ENCODE data around the gene NOXA1. TPM values are rescaled to one million over a fixed set of nuclear protein-coding genes. Genes with fewer than 3 reads are reported as not detected.
A peak's percentile ranks its signal among the peaks of the same experiment; 100 is the strongest.

NOXA1 gene
- total RNA-seq, 4 donors from 2014 or later, result 2.2 to 7.6 (median 4.0) TPM

- peaks cover 19% of the 10 kb centered on the region for H3K4me1 ChIP-seq
- H3K27ac ChIP-seq, result no peak overlapping the region
- H3K36me3 ChIP-seq, result no peaks in the 10 kb centered on the region
- DNase-seq (ENCODE audit: low spot score in 2 of 2), result peak in 1 of 2 donors; percentile 52
- no peaks in the 10 kb centered on the region for H3K9me3 ChIP-seq
- WGBS, result 84% methylated on average over 9 of the region's 19 CpGs
- H3K27me3 ChIP-seq, result peaks cover 27% of the 10 kb centered on the region
- no peak overlapping the region for H3K4me3 ChIP-seq
- TF ChIP-seq EP300 (IDR thresholded peaks at IDR 0.05) (no peak), POLR2AphosphoS5 (IDR thresholded peaks at IDR 0.05) (no peak), POLR2A (IDR thresholded peaks at IDR 0.05) (no peak), CTCF (IDR thresholded peaks at IDR 0.05) (no peak)
Observed at GRCh38 chr9:137433349-137433915, 10.2 kb downstream of the NOXA1 start.

- H3K4me1 ChIP-seq, result peaks cover 19% of the 10 kb centered on the region
- 92% methylated on average over 11 of the region's 26 CpGs for WGBS
- DNase-seq (ENCODE audit: low spot score in 2 of 2), result peak in 1 of 2 donors; percentile 57
- H3K27me3 ChIP-seq, result peaks cover 31% of the 10 kb centered on the region
- H3K27ac ChIP-seq, result no peak overlapping the region
- no peaks in the 10 kb centered on the region for H3K9me3 ChIP-seq
- H3K36me3 ChIP-seq, result no peaks in the 10 kb centered on the region
- no peak overlapping the region for H3K4me3 ChIP-seq
- TF ChIP-seq POLR2AphosphoS5 (IDR thresholded peaks at IDR 0.05) (no peak), CTCF (IDR thresholded peaks at IDR 0.05) (no peak)
Observed at GRCh38 chr9:137433916-137434431, 10.8 kb downstream of the NOXA1 start.

- TF ChIP-seq POLR2A (IDR thresholded peaks at IDR 0.05), result no peak
- Histone ChIP-seq H3K27ac (no peak overlapping the region), H3K36me3 (no peaks in the 10 kb centered on the region), H3K4me1 (peaks cover 19% of the 10 kb centered on the region), H3K4me3 (no peak overlapping the region), H3K27me3 (peaks cover 31% of the 10 kb centered on the region), H3K9me3 (no peaks in the 10 kb centered on the region)
- peak in 1 of 2 donors; percentile 62 for DNase-seq (ENCODE audit: low spot score in 2 of 2)
- 0% methylated on average over 1 of the region's 43 CpGs for WGBS
Observed at GRCh38 chr9:137434498-137435380, 11.5 kb downstream of the NOXA1 start.

- DNase-seq (ENCODE audit: low spot score in 2 of 2), result peak in 1 of 2 donors; percentile 58
- Histone ChIP-seq H3K4me3 (no peak overlapping the region), H3K36me3 (no peaks in the 10 kb centered on the region), H3K27ac (no peak overlapping the region), H3K4me1 (peaks cover 19% of the 10 kb centered on the region), H3K9me3 (no peaks in the 10 kb centered on the region), H3K27me3 (peaks cover 31% of the 10 kb centered on the region)
- TF ChIP-seq POLR2AphosphoS5 (IDR thresholded peaks at IDR 0.05), result no peak
- no peak for TF ChIP-seq CTCF (IDR thresholded peaks at IDR 0.05)
- no peak for TF ChIP-seq POLR2A (IDR thresholded peaks at IDR 0.05)
- TF ChIP-seq EP300 (IDR thresholded peaks at IDR 0.05), result no peak
- WGBS, result 72% methylated on average over 2 of the region's 20 CpGs
Observed at GRCh38 chr9:137435381-137435891, 12.2 kb downstream of the NOXA1 start.

GRCh38 chr9:137435980-137436760, 13.0 kb downstream of the NOXA1 start:
- TF ChIP-seq CTCF (IDR thresholded peaks at IDR 0.05), result no peak
- no peaks in the 10 kb centered on the region for H3K9me3 ChIP-seq
- H3K4me1 ChIP-seq, result peaks cover 21% of the 10 kb centered on the region
- H3K36me3 ChIP-seq, result no peaks in the 10 kb centered on the region
- no peak overlapping the region for H3K27ac ChIP-seq
- peak in 1 of 2 donors; percentile 83 for DNase-seq (ENCODE audit: low spot score in 2 of 2)
- H3K27me3 ChIP-seq, result peaks cover 33% of the 10 kb centered on the region
- 43% methylated on average over 13 of the region's 42 CpGs for WGBS
- no peak overlapping the region for H3K4me3 ChIP-seq

Data from suprapubic skin (tissue), 4 donors.